Measurements from ENCODE around the gene CLK2. TPM values are rescaled to one million over a fixed set of nuclear protein-coding genes. Genes with fewer than 3 reads are reported as not detected.

The CLK2 gene
- total and polyA plus RNA-seq, 4 donors = 8.3 to 28.2 (median 14.8) TPM

- TF ChIP-seq TAF1 (conservative IDR thresholded peaks at IDR 0.05) (no peak), JUND (IDR thresholded peaks at IDR 0.05) (no peak), SP1 (IDR thresholded peaks at IDR 0.05) (no peak), RAD21 (IDR thresholded peaks at IDR 0.05) (peak in 1 of 2 donors; percentile 39), EGR1 (IDR thresholded peaks at IDR 0.05; ENCODE audit: low read depth in 2 of 2) (peak; percentile 94 to 97), REST (IDR thresholded peaks at IDR 0.05) (peak; percentile 99)
- TF ChIP-seq, protein P1, sequence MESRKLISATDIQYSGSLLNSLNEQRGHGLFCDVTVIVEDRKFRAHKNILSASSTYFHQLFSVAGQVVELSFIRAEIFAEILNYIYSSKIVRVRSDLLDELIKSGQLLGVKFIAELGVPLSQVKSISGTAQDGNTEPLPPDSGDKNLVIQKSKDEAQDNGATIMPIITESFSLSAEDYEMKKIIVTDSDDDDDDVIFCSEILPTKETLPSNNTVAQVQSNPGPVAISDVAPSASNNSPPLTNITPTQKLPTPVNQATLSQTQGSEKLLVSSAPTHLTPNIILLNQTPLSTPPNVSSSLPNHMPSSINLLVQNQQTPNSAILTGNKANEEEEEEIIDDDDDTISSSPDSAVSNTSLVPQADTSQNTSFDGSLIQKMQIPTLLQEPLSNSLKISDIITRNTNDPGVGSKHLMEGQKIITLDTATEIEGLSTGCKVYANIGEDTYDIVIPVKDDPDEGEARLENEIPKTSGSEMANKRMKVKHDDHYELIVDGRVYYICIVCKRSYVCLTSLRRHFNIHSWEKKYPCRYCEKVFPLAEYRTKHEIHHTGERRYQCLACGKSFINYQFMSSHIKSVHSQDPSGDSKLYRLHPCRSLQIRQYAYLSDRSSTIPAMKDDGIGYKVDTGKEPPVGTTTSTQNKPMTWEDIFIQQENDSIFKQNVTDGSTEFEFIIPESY (IDR thresholded peaks at IDR 0.05) = no peak
- Histone ChIP-seq H3K9ac (ENCODE audit: low read depth in 1 of 2, low read length in 2 of 2) (no peak overlapping the region), H3K4me1 (ENCODE audit: control insufficient read depth in 4 of 4, insufficient read depth in 4 of 4, low read length in 3 of 4) (peaks cover 8 to 25% (median 19%) of the 10 kb centered on the region in 4 donors), H3K27ac (ENCODE audit: low read depth in 1 of 2, low read length in 2 of 2) (no peak overlapping the region), H3K9me3 (ENCODE audit: control insufficient read depth in 4 of 4, low read length in 3 of 4) (no peaks in the 10 kb centered on the region), H3K4me3 (ENCODE audit: low read depth in 1 of 3, low read length in 3 of 3) (peak overlapping the region; percentile 55 to 84 (median 82)), H3K36me3 (ENCODE audit: control insufficient read depth in 4 of 4, insufficient read depth in 3 of 4, low read depth in 1 of 4, low read length in 3 of 4) (no peaks in the 10 kb centered on the region), H3K27me3 (ENCODE audit: control insufficient read depth in 4 of 4, insufficient read depth in 4 of 4, low read length in 3 of 4) (no peaks in the 10 kb centered on the region)
- peak; percentile 76 for DNase-seq (ENCODE audit: low spot score)
- WGBS = 1% methylated on average over 29 of the region's 29 CpGs
These were observed 4.8 kb upstream of the CLK2 start for GRCh38 chr1:155277902-155278688.

DNA sequence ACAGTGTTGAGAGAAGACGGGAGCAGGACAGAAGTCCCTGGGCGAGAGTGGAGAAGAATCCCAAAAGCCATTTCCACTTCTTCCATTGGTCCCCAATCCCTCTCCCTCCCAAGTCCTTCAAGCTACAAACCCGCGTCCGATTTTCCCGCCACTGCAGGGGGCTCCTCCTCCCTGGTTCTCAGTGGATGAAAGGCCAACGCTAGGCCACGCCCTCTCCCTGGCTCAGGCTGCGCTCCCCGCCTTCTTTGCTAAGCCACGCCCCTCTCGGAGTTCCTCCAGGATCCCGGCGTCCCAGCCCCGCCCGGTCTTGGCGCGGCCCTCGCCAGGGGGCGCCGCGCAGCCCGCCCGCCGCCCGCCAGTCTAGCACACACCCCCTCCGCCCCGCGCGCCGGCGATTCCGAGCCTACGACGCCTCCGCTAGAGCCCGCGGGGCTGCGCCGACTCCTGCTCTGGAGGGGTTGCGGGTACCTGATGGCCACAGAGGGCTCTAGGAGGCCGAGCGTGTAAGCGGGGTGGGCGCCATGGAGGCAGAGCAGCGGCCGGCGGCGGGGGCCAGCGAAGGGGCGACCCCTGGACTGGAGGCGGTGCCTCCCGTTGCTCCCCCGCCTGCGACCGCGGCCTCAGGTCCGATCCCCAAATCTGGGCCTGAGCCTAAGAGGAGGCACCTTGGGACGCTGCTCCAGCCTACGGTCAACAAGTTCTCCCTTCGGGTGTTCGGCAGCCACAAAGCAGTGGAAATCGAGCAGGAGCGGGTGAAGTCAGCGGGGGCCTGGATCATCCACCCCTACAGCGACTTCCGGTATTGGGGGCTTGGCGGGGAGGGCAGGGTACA is 4.0 kb upstream of the CLK2 start, which contains the start of gene HCN3:
Gene HCN3 (plus strand): TSS at position 394 of the 832 bp plus-strand sequence. CDS start 128 bp downstream, at position 522.
- H3K9ac ChIP-seq (ENCODE audit: low read depth in 1 of 2, low read length in 2 of 2) = peak within 1 kb of the TSS in 1 of 2 donors; percentile 7
- WGBS = 1% methylated on average over 68 of the region's 68 CpGs
- TF ChIP-seq CTCF (IDR thresholded peaks at IDR 0.05; ENCODE audit: low read depth, low read length, missing input control) (peak; percentile 63), RAD21 (IDR thresholded peaks at IDR 0.05) (peak; percentile 34 to 47), HNF4A (conservative IDR thresholded peaks at IDR 0.05) (no peak), JUND (IDR thresholded peaks at IDR 0.05) (no peak), REST (IDR thresholded peaks at IDR 0.05) (peak; percentile 59), RXRA (IDR thresholded peaks at IDR 0.05) (peak; percentile 22 to 52), SP1 (IDR thresholded peaks at IDR 0.05) (peak; percentile 58)
- peak within 1 kb of the TSS; percentile 55 to 84 (median 82) for H3K4me3 ChIP-seq (ENCODE audit: low read depth in 1 of 3, low read length in 3 of 3)
- no peaks in the 10 kb centered on the region for H3K27me3 ChIP-seq (ENCODE audit: control insufficient read depth in 4 of 4, insufficient read depth in 4 of 4, low read length in 3 of 4)
- H3K9me3 ChIP-seq (ENCODE audit: control insufficient read depth in 4 of 4, low read length in 3 of 4) = no peaks in the 10 kb centered on the region
- H3K27ac ChIP-seq (ENCODE audit: low read depth in 1 of 2, low read length in 2 of 2) = peak within 1 kb of the TSS; percentile 27 to 38
- peaks cover 8 to 30% (median 24%) of the 10 kb centered on the region in 4 donors for H3K4me1 ChIP-seq (ENCODE audit: control insufficient read depth in 4 of 4, insufficient read depth in 4 of 4, low read length in 3 of 4)
- DNase-seq (ENCODE audit: low spot score) = peak; percentile 99
- H3K36me3 ChIP-seq (ENCODE audit: control insufficient read depth in 4 of 4, insufficient read depth in 3 of 4, low read depth in 1 of 4, low read length in 3 of 4) = no peaks in the 10 kb centered on the region
